Measurements from ENCODE around the gene TOE1.
A peak's percentile ranks its signal among the peaks of the same experiment; 100 is the strongest.

Gene TOE1

GRCh38 chr1:45328680-45329079 is 11.3 kb upstream of the TOE1 start:
- H3K9me3 ChIP-seq (ENCODE audit: low read length), result no peaks in the 10 kb centered on the region
- H3K9ac ChIP-seq (ENCODE audit: low read length), result peak overlapping the region; percentile 16; the same call in 1 of the 2 replicates
- peak overlapping the region; percentile 66 for H3K4me3 ChIP-seq (ENCODE audit: low read depth, low read length, poor library complexity, severe bottlenecking)
- H3K27me3 ChIP-seq (ENCODE audit: insufficient read depth, low read length), result no peaks in the 10 kb centered on the region
- H4K20me1 ChIP-seq (ENCODE audit: insufficient read depth, low read length), result no peaks in the 10 kb centered on the region
- H3K4me1 ChIP-seq (ENCODE audit: insufficient read depth, low read length, severe bottlenecking), result peaks cover 19% of the 10 kb centered on the region
- H3K4me2 ChIP-seq (ENCODE audit: low read length), result peak overlapping the region; percentile 80
- H3K9me2 ChIP-seq (ENCODE audit: low read depth, low read length), result no peaks in the 10 kb centered on the region
- no peaks in the 10 kb centered on the region for H3F3A ChIP-seq (ENCODE audit: insufficient read depth, low read length)
- H2AFZ ChIP-seq (ENCODE audit: low read length), result no peak overlapping the region
- no peaks in the 10 kb centered on the region for H3K79me2 ChIP-seq (ENCODE audit: insufficient read depth, low read length)
- TF ChIP-seq, protein P1, sequence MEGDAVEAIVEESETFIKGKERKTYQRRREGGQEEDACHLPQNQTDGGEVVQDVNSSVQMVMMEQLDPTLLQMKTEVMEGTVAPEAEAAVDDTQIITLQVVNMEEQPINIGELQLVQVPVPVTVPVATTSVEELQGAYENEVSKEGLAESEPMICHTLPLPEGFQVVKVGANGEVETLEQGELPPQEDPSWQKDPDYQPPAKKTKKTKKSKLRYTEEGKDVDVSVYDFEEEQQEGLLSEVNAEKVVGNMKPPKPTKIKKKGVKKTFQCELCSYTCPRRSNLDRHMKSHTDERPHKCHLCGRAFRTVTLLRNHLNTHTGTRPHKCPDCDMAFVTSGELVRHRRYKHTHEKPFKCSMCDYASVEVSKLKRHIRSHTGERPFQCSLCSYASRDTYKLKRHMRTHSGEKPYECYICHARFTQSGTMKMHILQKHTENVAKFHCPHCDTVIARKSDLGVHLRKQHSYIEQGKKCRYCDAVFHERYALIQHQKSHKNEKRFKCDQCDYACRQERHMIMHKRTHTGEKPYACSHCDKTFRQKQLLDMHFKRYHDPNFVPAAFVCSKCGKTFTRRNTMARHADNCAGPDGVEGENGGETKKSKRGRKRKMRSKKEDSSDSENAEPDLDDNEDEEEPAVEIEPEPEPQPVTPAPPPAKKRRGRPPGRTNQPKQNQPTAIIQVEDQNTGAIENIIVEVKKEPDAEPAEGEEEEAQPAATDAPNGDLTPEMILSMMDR (IDR thresholded peaks at IDR 0.05; ENCODE audit: low read length), result no peak
- peaks cover 36% of the 10 kb centered on the region for H3K36me3 ChIP-seq (ENCODE audit: insufficient read depth, low read length)
- peak overlapping the region; percentile 17 for H3K27ac ChIP-seq (ENCODE audit: low read depth, low read length, poor library complexity, severe bottlenecking)

DNA sequence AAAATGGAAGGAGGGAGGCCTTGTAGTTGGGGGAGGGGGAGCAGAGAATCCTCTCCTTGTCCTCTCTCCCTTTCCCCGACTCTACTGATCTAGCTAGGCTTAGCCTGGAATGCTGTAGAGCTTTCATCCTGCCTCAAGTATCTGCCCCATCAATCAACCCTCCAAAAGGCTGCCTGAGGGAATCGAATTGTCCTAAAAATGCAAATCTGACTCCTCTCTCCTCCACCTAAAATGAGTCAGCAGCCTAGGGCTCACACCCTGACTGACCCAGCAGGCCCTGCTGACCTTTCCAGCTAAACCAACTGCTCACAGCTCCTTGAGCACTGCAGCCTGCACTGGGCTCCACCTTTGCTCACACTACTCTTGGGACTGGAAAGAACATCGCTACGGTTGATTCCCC is 10.5 kb upstream of the TOE1 start:
- Histone ChIP-seq H3K36me3 (ENCODE audit: insufficient read depth, low read length) (peaks cover 40% of the 10 kb centered on the region), H3K4me3 (ENCODE audit: low read depth, low read length, poor library complexity, severe bottlenecking) (no peak overlapping the region), H3K27ac (ENCODE audit: low read depth, low read length, poor library complexity, severe bottlenecking) (no peak overlapping the region), H3K4me2 (ENCODE audit: low read length) (no peak overlapping the region), H3K79me2 (ENCODE audit: insufficient read depth, low read length) (no peaks in the 10 kb centered on the region), H3K4me1 (ENCODE audit: insufficient read depth, low read length, severe bottlenecking) (peaks cover 22% of the 10 kb centered on the region), H2AFZ (ENCODE audit: low read length) (no peak overlapping the region), H3K9ac (ENCODE audit: low read length) (no peak overlapping the region), H3K9me2 (ENCODE audit: low read depth, low read length) (no peaks in the 10 kb centered on the region), H3K9me3 (ENCODE audit: low read length) (no peaks in the 10 kb centered on the region), H3F3A (ENCODE audit: insufficient read depth, low read length) (no peaks in the 10 kb centered on the region), H3K27me3 (ENCODE audit: insufficient read depth, low read length) (no peaks in the 10 kb centered on the region), H4K20me1 (ENCODE audit: insufficient read depth, low read length) (no peaks in the 10 kb centered on the region)
- TF ChIP-seq EZH2 (IDR thresholded peaks at IDR 0.05; ENCODE audit: borderline replicate concordance, low read length), result no peak
- TF ChIP-seq, protein P1 (IDR thresholded peaks at IDR 0.05; ENCODE audit: low read length), result no peak

- no peak for TF ChIP-seq EZH2 (IDR thresholded peaks at IDR 0.05; ENCODE audit: borderline replicate concordance, low read length)
- TF ChIP-seq, protein P1 (IDR thresholded peaks at IDR 0.05; ENCODE audit: low read length), result no peak
- Histone ChIP-seq H4K20me1 (ENCODE audit: insufficient read depth, low read length) (no peaks in the 10 kb centered on the region), H3K4me3 (ENCODE audit: low read depth, low read length, poor library complexity, severe bottlenecking) (no peak overlapping the region), H3K4me1 (ENCODE audit: insufficient read depth, low read length, severe bottlenecking) (peaks cover 28% of the 10 kb centered on the region), H3K9me2 (ENCODE audit: low read depth, low read length) (no peaks in the 10 kb centered on the region), H3K4me2 (ENCODE audit: low read length) (no peak overlapping the region), H3K9me3 (ENCODE audit: low read length) (no peaks in the 10 kb centered on the region), H2AFZ (ENCODE audit: low read length) (no peak overlapping the region), H3K9ac (ENCODE audit: low read length) (no peak overlapping the region), H3K27me3 (ENCODE audit: insufficient read depth, low read length) (no peaks in the 10 kb centered on the region), H3F3A (ENCODE audit: insufficient read depth, low read length) (no peaks in the 10 kb centered on the region), H3K36me3 (ENCODE audit: insufficient read depth, low read length) (peaks cover 40% of the 10 kb centered on the region), H3K27ac (ENCODE audit: low read depth, low read length, poor library complexity, severe bottlenecking) (no peak overlapping the region), H3K79me2 (ENCODE audit: insufficient read depth, low read length) (no peaks in the 10 kb centered on the region)
Observed at GRCh38 chr1:45331436-45332345, 8.3 kb upstream of the TOE1 start.

All from OCI-LY1 (cell line).